Lung microvascular endothelial cell (primary cell): ENCODE data around the gene ARFGEF2. TPM values are rescaled to one million over a fixed set of nuclear protein-coding genes. Genes with fewer than 3 reads are reported as not detected.
"Not testable (repeated sequence)": the region's sequence is repeated elsewhere in the genome, so short reads cannot be mapped to it uniquely, and the experiment has no call there.

ENCODE experiments used
- DNase-seq, 2 donors: peaks; one replicate each; pipeline versions ENCODE4 v3.0.0 to v3.0.0-alpha.2; 2010; ENCODE audit warnings: low read depth in 2 of 2
- total RNA-seq: library from RNA; depleted of rRNA; stranded (reverse); fragments of >200 nt; gene quantifications from 2 replicates; pipeline ENCODE4 v1.2.1, GENCODE V29; 2014

The ARFGEF2 gene
- total RNA-seq, 1 donor from 2014 or later: 51.6 TPM

- DNase-seq: no peak
These were observed 30.1 kb downstream of the ARFGEF2 start for GRCh38 chr20:48951646-48952045.

GRCh38 chr20:48952656-48953055, 31.1 kb downstream of the ARFGEF2 start:
- DNase-seq: no peak

DNA sequence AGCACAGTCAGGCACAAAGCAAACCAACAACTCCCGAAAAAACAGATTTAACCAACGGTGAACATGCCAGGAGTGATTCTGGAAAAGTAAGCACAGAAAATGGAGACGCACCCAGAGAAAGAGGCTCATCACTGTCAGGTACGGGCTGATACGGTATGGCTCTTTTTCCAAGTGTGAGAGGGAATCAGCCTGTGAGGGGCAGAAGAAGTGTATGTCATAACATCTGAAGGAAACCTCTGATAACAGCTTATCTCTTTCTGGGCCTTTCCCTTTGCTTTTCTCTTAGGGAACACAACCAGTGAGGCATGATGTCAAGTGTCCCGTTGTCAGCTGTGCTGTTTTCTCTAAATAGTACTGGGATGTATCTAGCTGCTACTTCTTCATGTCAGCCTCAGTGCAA, 32.1 kb downstream of the ARFGEF2 start:
- no peak for DNase-seq

- no peak for DNase-seq
These were observed 34.5 kb downstream of the ARFGEF2 start for GRCh38 chr20:48956052-48956451.

DNA sequence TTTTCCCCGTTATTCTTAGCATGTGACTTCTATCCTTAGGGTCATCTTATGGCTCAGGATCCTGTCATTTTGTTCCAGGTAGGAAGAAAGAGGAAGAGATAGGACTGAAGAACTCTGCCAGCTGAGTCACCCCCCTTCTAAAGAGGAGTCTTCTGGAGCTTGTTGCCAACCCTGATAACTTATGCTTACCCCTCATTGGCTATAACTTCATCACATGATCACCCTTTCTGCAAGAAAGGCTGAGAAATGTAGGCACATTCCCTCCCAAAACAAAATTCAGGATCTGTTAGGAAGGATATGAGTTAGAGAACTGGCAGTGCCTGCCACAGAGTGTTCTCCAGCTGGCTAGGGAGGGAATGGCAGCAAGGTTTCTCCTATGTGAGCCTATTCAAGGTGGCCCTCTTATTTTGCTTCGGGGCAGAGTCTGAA, 35.6 kb downstream of the ARFGEF2 start:
- peak in 1 of 2 donors; percentile 28 for DNase-seq

DNA sequence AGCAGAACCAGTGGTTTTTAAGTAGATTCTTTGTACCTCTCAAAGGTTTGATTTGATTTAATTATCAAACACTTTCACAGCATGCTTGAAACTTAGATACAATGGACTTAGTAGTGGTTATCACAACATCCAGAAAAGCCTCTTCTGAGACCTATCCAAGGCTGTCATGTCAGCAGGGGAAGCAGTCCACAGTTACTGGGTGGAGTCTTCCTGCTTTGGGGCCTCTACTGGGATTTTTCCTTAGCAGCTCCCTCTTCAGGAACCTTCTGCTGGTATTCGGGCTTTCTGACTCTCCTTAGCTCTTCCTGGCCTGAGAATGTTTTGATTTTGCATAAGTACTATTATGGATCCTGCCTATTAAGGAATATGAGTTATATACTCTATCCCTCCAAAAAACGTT, 36.0 kb downstream of the ARFGEF2 start:
- DNase-seq: peak in 1 of 2 donors; percentile 63

DNA sequence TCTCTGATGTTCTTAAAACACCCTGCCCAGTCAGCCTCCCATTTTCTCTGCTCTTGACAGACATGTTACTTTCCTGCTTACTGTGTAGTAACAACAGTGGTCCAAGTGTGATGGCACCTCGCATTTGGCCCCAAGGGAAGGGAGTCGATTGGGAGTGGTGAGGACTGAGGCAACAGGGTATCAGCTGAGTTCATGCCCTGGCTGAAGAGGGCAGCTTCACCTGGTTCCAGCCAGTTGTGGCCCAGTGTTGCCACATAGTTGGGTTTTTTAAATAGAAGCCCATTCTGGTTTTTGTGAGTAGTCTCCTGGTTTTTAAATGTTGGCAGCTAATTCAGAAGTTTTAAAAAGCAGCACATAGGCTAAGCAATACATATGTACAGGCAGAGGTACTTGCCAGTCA, 37.2 kb downstream of the ARFGEF2 start:
- DNase-seq: no peak

DNA sequence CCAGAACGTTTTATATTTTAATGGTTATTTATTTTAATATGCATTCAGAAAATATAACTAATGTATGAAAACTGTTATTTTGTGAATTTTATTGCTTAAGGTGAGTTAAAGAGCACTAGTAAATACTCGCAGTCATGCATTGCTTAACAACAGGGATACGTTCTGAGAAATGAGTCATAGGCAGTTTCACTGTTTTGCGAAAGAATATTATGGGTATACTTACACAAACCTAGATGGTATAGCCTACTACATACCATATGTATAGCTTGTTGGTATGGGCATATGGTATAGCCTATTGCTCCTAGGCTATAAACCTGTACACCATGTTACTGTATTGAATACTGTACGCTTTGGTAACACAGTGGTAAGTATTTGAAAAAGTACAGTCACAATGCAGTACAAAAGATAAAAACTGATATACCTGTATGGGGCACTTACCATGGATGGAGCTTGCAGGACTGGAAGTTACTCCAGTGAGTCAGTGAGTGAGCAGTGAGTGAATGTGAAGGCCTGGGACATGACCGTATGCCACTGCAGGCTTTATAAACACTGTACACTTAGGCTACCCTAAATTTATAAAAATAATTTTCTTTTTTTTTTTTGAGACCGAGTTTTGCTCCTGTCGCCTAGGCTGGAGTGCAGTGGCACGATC, 38.5 kb downstream of the ARFGEF2 start:
- DNase-seq: no peak

DNA sequence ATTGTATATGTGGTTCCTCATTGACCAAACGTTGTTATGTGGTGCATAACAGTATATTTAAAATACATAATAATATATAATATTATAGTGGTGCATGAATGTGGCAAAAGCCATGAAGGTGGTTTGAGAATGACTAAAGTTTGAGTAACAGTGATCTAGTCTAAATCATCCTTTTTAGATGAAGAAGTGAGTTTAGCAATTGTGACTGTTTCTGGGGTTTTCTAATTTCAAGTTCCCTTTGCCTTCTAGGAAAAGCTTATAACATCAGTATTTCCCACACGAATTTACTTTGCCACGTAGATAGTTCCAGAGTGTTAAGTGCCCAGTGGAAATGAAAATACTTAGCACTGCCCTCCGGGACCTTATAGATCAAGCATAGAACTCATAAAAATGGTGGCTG, 40.9 kb downstream of the ARFGEF2 start:
- no peak for DNase-seq

DNA sequence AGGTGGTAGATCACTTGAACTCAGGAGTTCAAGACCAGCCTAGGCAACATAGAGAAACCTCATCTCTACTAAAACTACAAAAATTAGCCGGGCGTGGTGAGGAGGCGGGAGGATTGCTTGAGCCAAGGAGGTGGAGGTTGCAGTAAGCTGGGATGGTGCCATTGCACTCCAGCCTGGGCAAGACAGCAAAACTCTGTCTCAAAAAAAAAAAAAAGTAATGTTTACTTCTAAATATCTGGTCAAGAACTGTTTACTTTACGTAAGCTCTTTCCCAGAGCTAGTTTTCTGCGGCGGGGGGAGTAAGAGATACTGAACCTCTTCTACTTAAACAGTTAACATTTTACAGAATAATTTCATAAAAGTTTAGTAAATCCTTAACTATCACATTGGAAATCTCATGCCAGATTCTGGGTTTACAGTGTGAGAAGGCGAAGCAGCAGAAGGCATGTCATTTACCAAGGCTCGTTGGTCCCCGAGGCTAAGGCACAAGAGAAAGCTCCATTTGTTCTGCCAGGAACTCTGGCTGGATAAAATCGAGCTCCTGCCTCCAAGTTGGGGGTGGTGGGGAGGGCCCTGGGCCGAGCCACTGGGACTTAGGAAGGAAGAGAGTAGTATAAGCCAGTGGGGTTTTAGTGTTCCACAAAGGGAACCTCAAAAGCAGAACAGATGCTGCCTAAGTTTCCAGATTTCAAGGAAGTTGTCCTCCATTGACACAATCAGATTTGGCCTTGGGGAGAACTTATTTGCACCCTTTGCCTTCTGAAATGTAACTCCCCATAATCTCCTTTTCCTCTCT, 41.7 kb downstream of the ARFGEF2 start:
- no peak for DNase-seq

DNA sequence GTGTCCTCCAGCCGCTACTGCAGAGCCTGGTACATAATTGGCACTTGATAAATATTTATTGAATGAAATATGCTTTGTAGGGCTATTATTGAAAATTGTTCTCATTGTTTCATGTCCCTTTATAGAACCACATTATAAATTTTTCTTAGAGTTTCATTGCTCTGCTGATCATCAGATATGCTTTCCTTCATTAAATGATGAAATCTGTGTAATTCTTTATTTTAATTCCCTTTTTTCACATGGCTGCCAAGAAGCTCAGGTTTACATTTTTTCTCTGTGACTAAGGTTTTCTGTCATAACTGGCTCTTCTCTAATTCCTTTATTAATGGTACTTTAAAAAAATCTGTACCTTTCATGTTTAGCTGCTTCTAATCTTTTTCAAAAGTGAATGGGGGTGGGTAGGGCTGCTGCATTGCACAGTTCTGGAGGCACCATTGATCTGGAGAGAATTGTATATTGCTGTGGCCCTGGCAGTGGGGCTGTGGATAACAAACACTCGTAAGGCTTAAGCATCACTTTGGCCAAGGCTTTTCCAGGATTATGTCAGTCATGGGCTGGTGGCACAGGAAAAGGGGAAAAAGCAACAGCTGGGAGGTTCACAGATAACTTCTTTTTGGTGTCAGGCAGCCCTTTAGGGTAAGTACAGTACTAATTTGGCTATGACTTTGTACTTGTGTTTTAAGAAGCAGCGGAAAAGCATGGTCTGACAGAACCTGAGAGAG, 43.8 kb downstream of the ARFGEF2 start:
- DNase-seq: no peak

DNA sequence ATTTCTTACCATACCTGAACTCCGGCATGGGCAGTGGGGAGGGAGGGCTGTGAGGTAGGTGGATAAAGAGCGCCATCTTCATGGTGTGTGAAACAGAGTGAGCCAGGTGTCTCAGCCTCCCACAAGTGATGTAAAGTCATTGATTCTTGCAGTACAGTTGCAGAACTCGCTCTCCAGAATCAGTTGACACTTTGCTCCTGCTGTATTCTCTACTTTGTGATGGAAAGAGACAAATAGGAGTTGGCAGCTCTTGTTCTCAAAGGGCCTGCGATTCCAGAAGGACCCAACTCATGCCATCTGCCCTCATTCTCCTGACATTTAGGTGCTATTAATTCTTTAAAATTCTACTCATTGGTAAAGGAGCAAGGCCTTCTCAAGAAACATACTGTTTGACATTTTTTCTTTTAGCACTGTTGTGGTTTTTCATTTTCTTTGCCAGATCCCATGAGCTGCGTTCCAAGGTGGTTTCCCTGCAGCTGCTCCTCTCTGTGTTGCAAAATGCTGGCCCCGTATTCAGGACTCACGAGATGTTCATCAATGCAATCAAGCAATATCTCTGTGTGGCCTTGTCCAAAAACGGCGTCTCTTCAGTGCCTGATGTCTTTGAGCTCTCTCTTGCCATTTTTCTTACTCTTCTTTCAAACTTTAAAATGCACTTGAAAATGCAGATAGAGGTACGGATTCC, 49.3 kb downstream of the ARFGEF2 start:
- no peak for DNase-seq

DNA sequence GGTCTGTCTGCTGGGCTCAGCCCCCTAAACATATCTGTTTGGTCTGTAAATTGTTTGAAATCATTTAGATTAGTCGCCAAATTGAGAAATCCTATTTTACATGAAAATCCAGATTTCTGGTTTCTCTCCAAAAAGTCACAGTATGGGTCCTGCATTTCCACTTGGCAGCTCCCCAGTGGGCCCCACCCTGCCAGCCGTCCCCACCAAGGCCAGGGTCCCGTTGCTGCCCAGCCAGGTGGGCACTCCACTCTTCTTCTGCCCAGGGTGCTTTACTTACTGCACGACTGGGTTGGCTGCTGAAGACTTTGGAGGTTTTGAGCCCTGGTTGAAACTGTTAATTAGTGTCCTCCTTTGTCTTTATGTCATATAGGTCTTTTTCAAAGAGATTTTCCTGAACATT, 50.4 kb downstream of the ARFGEF2 start:
- no peak for DNase-seq

DNA sequence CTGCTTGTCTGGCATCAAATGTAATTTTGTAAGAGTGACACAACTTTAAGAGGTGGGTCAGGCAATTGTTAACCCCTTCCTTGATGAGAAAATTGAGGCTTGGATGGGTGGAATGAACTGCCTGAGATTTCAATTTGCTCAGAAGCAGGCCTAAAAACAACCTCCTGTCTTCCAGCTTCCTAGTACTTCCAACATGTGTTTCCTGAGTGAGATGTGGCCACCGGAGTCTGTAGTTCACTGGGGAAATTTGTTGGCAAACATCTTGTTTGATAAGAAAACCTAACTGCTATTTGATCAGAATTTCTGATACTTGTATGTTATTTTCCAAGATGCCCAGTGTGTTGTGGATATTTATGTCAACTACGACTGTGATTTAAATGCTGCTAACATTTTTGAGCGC, 51.3 kb downstream of the ARFGEF2 start:
- DNase-seq: peak; percentile 42 to 70

DNA sequence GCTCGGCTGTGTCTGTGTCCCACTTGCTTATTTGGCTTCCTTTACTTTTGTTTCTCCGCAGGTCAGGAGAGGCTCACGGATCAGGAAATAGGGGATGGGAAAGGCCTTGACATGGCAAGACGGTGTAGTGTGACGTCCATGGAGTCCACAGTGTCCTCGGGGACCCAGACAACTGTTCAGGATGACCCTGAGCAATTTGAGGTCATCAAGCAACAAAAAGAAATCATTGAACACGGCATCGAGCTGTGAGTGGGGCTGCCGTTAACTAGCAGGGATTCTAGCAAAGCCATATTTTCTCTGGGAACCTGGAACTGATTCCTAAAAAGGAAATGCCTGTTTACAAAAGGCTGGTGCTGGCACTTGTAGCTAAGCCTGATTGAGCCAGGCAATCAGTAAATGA, 54.4 kb downstream of the ARFGEF2 start:
- peak; percentile 44 to 65 for DNase-seq

DNA sequence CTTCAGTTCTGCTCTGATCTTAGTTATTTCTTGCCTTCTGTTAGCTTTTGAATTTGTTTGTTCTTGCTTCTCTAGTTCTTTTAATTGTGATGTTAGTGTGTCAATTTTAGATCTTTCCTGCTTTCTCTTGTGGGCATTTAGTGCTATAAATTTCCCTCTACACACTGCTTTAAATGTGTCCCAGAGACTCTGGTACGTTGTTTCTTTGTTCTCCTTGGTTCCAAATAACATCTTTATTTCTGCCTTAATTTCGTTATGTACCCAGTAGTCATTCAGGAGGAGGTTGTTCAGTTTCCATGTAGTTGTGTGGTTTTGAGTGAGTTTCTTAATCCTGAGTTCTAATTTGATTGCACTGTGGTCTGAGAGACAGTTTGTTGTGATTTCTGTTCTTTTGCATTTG, 58.5 kb downstream of the ARFGEF2 start:
- not testable (repeated sequence) for DNase-seq

DNA sequence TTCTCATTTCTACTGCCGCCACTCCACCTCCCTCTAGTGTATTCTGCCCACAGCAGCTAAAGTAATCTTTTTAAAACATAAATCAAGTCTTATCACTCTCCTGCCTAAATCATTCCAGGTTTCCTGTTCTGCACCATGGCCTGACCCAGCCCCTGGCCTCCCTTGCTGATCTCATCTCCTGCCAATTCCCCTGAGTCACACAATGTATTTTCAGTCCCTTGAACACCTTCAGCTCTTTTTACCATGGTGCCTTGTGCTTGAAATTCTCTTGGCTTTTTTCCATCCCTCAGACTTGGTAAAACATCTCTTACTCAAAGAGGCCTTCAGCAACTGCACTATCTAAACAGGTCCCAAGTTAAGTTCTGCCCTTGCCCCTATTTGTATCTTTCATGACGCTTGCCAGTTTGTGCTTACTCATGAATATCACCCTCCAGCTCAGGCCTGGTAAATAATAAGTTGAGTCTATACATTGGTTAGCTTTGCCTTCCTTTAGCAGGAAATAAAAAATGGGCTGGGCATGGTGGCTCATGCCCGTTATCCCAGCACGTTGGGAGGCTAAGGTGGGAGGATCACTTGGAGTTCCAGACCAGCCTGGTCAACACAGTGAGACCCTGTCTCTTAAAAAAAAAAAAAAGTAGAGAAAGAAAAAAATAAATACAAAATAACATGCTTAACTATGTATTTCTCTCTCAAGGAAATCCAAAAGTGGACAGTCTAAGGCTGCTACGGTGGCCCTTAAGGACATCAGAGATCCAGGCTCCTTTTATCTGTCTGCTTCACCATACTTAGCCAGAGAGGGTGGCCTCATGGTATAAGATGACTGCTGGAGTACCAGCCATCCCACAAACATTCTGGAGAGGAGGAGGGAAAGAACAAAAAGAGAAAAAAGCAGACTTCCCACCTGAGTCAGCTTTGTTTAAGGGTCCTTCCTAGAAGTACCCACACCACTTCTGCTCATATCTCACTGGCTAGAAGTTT, 62.2 kb downstream of the ARFGEF2 start:
- peak; percentile 97 for DNase-seq

GRCh38 chr20:48984575-48985219, 63.2 kb downstream of the ARFGEF2 start:
- peak in 1 of 2 donors; percentile 39 for DNase-seq

DNA sequence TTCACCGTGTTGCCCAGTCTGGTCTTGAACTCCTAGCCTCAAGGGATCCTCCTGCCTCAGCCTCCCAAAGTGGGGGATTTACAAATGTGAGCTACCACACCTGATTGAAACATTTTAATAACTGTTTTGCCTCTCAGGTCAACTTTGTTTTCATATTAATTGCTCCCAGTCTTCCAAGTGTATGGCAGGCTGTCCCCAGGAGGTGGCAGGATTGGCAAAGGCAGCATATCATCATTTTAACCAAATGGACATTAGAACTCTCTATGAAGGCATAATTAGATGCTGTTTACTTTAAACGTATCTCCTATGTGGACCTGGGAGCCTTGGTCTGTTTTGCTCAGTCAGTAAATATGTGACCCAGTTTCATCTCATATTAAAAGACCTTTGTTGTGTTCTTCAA, 65.4 kb downstream of the ARFGEF2 start:
- peak; percentile 22 to 57 for DNase-seq

GRCh38 chr20:48990467-48990866, 69.0 kb downstream of the ARFGEF2 start:
- no peak for DNase-seq
